Epithelial cell of esophagus (primary cell): ENCODE data around the gene OR2J3.
A peak's percentile ranks its signal among the peaks of the same experiment; 100 is the strongest.
"Not testable (repeated sequence)": the region's sequence is repeated elsewhere in the genome, so short reads cannot be mapped to it uniquely, and the experiment has no call there.

Source experiments
- DNase-seq: peaks from one replicate; pipeline ENCODE4 v3.0.0; 2010; ENCODE audit warnings: low read depth
- H3K4me3 ChIP-seq: 2 replicates; pipeline ENCODE4 v1.5.1; 2011; ENCODE audit warnings: mild to moderate bottlenecking, low read length, control low read depth
- CTCF ChIP-seq: IDR thresholded peaks from 2 replicates; pipeline ENCODE4 v1.5.1; 2011; ENCODE audit warnings: low read depth, mild to moderate bottlenecking, low read length, control low read depth, inconsistent platforms; ENCODE audit not compliant: insufficient read depth; ENCODE audit errors: missing control alignments

Gene OR2J3

DNA sequence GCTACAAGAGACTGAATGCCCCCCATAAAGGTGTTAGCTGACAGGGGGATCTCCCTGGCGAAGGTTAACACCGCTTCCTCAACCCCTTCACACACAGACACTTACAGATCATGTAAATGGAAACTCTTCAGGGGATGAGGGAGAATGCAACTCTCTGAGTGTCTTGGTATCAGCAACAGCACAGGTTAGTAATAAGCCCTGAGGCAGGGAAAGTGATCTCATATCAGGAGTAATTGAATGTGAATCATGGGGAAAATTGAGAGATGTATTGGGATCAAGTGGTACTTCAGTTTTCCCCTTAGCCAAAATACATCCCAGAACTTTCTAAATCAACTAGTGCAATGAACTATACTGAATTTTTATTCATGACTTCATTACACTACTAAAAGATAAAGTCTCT lies 23.8 kb downstream of the OR2J3 start:
- no peak overlapping the region for H3K4me3 ChIP-seq
- no peak for TF ChIP-seq CTCF
- peak; percentile 73 for DNase-seq

DNA sequence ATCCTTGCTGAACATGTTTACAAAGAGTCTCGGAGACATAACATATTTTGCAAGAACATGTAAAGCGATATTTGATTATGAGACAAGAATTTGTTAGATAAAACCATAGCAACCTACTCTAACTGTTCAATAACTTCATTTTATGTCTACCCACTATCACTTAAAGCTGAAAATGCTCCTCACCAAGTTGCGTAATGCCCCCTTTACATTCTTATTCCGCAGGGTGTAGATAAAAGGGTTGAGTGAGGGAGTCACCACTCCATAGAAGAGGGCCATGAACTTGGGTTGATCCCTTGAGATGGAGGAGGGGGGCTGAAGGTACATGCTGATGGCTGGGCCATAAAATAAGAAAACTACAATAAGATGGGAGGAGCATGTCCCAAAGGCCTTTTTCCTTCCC lies 29.9 kb downstream of the OR2J3 start:
- TF ChIP-seq CTCF = no peak
- no peak overlapping the region for H3K4me3 ChIP-seq

DNA sequence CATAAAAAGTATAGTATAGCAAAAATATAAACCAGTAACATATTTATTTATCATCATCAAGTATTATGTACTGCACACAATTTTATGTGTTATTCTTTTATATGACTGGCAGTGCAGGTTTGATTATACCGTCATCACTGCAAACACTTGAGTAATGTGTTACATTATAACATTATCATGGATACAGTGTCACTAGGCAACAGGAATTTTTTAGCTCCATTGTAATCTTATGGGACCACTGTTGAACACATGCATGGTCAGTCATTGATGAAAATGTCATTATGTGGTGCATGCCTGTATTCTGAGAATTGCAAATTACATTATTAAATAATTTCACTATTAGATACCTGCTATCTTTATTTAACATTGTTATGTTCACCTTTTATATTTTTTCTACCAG lies 33.7 kb downstream of the OR2J3 start:
- TF ChIP-seq CTCF = no peak
- H3K4me3 ChIP-seq = no peak overlapping the region
- DNase-seq = no peak

More for the DNA sequence above, 29.9 kb downstream of the OR2J3 start:
- DNase-seq = no peak

- H3K4me3 ChIP-seq = no peak overlapping the region
- TF ChIP-seq CTCF = no peak
- DNase-seq = no peak
These were observed 34.5 kb downstream of the OR2J3 start for GRCh38 chr6:29142309-29142708.

DNA sequence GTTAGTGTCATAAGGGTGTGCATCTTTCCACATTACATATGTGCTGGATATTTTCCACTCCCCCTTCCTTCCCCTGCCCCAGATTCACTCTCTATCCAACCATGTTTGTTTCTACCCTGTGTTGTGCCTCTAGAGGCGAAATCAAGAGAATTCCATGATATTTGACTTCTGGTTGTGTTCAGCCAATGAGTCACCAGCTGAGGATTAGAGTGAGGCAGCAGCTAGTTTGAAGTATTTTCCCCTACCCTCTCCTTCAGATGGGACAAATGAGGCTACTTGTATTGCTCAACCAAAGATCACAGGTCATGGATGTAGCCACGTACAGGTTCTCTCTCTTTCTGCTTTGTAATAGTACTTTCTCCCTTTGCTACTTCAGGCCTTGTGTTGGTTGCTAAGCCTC lies 38.3 kb downstream of the OR2J3 start:
- TF ChIP-seq CTCF = no peak
- peak; percentile 3 for DNase-seq
- H3K4me3 ChIP-seq = no peak overlapping the region

DNA sequence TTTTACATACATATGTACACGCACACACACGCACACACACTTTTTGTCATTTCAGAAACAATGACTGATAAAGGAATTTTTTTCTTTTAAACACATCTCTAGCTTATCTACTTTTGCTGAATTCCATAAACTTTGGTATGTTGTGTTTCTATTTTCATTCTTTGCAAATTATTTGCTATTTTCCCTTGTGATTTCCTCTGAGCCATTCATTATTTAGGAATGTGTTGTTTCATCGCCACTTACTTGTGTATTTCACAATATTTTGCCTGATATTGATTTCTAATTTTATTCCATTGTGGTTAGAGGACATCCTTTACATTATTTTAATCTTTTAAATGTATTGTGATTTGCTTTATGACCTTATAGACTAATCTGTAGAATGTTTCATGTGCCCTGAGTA lies 39.2 kb downstream of the OR2J3 start:
- no peak overlapping the region for H3K4me3 ChIP-seq
- no peak for DNase-seq
- TF ChIP-seq CTCF = no peak

DNA sequence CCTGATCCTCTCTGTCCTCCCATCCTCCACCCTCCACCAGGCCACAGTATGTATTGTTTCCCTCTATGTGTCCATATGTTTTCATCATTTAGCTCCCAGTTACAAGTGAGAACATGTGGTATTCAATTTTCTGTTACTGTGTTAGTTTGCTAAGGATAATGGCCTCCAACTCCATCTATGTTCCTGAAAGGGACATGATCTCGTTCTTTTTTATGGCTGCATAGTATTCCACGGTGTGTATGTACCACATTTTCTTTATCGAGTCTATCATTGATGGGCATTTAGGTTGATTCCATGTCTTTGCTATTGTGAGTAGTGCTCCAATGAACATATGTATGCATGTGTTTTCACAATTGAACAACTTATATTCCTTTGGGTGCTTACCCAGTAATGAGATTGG lies 41.6 kb downstream of the OR2J3 start:
- DNase-seq, H3K4me3 ChIP-seq: not testable (repeated sequence)

- no peak overlapping the region for H3K4me3 ChIP-seq
- TF ChIP-seq CTCF = no peak
- no peak for DNase-seq
These were observed 45.2 kb downstream of the OR2J3 start for GRCh38 chr6:29153083-29153482.

- not testable (repeated sequence) for DNase-seq, H3K4me3 ChIP-seq
These were observed 47.3 kb downstream of the OR2J3 start for GRCh38 chr6:29155182-29155581.

- not testable (repeated sequence) for DNase-seq, H3K4me3 ChIP-seq
These were observed 52.1 kb downstream of the OR2J3 start for GRCh38 chr6:29159922-29160321.
